Liver (tissue), 3 donors: ENCODE data around the gene PCED1B.
A peak's percentile ranks its signal among the peaks of the same experiment; 100 is the strongest.

Source experiments
- CTCF ChIP-seq: fragments of 150-350 bp; IDR thresholded peaks from 2 replicates; pipeline ENCODE4 v1.5.1; 2017; ENCODE audit warnings: improper control_type of control experiment, low read depth, low read length; ENCODE audit not compliant: missing input control
- MAX ChIP-seq: IDR thresholded peaks from 2 replicates; pipeline ENCODE4 v1.6.1; 2016; ENCODE audit warnings: antibody characterized with exemption
- RAD21 ChIP-seq, 2 donors: IDR thresholded peaks; 2 replicates each; pipeline ENCODE4 v1.6.1; 2016; ENCODE audit warnings: antibody characterized with exemption in 2 of 2, mild to moderate bottlenecking in 2 of 2
- REST ChIP-seq: IDR thresholded peaks from 2 replicates; pipeline ENCODE4 v1.6.1; 2016; ENCODE audit warnings: antibody characterized with exemption, mild to moderate bottlenecking
- RXRA ChIP-seq, 2 donors: IDR thresholded peaks; 2 replicates each; pipeline ENCODE4 v1.6.1; 2017 to 2018; ENCODE audit warnings: antibody characterized with exemption in 2 of 2, mild to moderate bottlenecking in 1 of 2
- SP1 ChIP-seq: IDR thresholded peaks from 2 replicates; pipeline ENCODE4 v1.6.1; 2018; ENCODE audit warnings: antibody characterized with exemption, mild to moderate bottlenecking
- TAF1 ChIP-seq: conservative IDR thresholded peaks from 2 replicates; pipeline ENCODE4 v1.6.1; 2016; ENCODE audit warnings: antibody characterized with exemption, mild to moderate bottlenecking
- ZBTB33 ChIP-seq: IDR thresholded peaks from 2 replicates; pipeline ENCODE4 v1.6.1; 2016; ENCODE audit warnings: antibody characterized with exemption
- TF ChIP-seq, protein P1 (sequence below): IDR thresholded peaks from 2 replicates; pipeline ENCODE4 v1.6.1; 2016; ENCODE audit warnings: antibody characterized with exemption
- donor health status: healthy.
- donor health status: healthy.

- TF ChIP-seq, protein P1, sequence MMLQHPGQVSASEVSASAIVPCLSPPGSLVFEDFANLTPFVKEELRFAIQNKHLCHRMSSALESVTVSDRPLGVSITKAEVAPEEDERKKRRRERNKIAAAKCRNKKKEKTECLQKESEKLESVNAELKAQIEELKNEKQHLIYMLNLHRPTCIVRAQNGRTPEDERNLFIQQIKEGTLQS = no peak
- no peak for TF ChIP-seq CTCF
- no peak for TF ChIP-seq REST
- peak in 1 of 2 donors; percentile 9 for TF ChIP-seq RAD21 (IDR thresholded peaks at IDR 0.05)
- peak; percentile 36 for TF ChIP-seq SP1
- no peak for TF ChIP-seq TAF1
- no peak for TF ChIP-seq MAX
- TF ChIP-seq ZBTB33 = no peak
- TF ChIP-seq RXRA (IDR thresholded peaks at IDR 0.05) = peak; percentile 29 to 34
Measured at GRCh38 chr12:47102845-47103651, 23.6 kb downstream of the PCED1B start.
